GM19324 (cell line): ENCODE results near the gene NCS1.
"Not testable (repeated sequence)": the region's sequence is repeated elsewhere in the genome, so short reads cannot be mapped to it uniquely, and the experiment has no call there.

Experiments used
- ATAC-seq: cut with Tn5 transposase; IDR thresholded peaks from one replicate; pipeline ENCODE4 v1.9.1; 2021; ENCODE audit warnings: mild to moderate bottlenecking, moderate library complexity; ENCODE audit not compliant: unreplicated experiment, low FRiP score

NCS1 gene

GRCh38 chr9:130256644-130257043 is 84.4 kb downstream of the NCS1 start:
- no peak for ATAC-seq

DNA sequence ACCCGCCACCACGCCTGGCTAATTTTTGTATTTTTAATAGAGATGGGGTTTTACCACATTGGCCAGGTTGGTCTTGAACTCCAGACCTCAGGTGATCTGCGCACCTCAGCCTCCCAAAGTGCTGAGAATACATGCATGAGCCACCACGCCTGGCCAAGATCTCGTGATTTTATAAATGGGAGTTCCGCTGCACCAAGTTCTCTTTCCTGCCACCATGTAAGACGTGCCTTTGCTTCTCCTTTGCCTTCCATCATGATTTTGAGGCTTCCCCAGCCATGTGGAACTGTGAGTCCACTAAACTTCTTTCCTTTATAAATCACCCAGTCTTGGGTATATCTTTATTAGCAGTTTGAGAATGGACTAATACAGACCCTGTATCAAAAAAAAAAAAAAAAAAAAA is 85.9 kb downstream of the NCS1 start:
- ATAC-seq, result not testable (repeated sequence)

DNA sequence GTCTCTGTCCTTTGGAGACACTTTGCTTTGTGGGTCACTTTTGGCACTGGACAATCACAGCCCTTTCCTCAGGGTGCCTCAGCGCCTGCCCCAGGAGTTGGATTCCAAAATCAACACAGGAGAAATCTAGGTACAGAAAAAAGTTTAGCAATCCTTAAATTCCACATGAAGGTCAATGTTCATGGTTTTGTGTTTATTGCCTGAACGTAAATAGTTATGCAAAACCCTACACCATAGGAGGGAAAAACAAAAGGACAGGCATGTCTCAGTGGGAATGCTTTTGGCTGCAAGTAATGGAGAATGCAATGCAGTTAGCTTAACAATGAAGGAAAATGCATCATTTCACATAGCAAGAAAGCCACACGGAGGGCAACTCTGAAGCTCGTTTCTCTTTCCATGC is 86.8 kb downstream of the NCS1 start:
- no peak for ATAC-seq

DNA sequence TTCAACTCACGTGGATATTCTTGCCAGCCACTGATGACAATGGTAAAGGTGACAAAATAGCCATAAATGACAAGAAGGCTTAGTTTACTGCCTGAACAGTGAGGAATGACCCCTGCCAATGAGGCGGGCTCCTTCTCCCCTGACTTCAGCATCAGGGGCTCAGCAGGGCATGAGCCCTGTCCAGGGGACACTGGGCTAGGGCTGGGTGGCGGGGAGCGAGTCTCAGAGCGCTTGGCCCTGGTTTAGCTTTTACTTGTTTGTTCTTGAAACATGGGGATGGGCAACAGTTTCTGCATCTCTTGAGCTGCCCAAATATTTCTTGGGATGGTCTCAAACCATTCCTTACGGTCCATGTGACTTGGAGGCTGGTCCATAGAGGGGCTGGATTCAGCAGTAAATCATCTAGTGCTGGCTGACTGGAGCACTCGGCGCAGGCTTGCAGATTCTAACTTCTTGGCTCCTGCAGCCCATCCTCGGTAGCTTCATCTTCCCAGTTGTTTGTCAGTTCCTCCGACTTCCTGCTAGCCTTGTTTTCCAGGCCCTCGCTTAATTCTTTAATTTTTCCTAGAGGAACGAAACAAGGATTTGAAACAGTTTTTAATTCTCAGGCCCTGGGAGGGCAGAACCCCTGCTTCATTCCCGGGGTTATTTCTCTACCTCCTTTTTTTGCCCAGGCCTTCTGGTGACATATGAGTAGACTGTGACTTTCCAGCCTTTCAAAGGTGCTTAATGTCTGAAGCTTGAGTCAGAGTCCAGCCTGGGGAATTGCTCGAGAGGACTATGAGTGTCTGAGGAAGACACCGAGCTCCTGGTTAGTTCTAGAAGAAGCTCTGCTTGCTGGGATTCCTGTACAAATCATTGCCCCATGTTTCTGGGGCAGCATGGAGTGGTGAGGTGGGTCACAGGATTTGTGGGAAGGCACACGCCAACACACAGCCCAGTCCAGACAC is 88.9 kb downstream of the NCS1 start:
- ATAC-seq, result no peak

GRCh38 chr9:130262061-130262745 is 90.0 kb downstream of the NCS1 start:
- no peak for ATAC-seq

- ATAC-seq, result no peak
These were observed 90.6 kb downstream of the NCS1 start for GRCh38 chr9:130262771-130263170.

GRCh38 chr9:130263601-130264413 is 91.6 kb downstream of the NCS1 start:
- ATAC-seq, result no peak

GRCh38 chr9:130264414-130265350 is 92.5 kb downstream of the NCS1 start:
- no peak for ATAC-seq

DNA sequence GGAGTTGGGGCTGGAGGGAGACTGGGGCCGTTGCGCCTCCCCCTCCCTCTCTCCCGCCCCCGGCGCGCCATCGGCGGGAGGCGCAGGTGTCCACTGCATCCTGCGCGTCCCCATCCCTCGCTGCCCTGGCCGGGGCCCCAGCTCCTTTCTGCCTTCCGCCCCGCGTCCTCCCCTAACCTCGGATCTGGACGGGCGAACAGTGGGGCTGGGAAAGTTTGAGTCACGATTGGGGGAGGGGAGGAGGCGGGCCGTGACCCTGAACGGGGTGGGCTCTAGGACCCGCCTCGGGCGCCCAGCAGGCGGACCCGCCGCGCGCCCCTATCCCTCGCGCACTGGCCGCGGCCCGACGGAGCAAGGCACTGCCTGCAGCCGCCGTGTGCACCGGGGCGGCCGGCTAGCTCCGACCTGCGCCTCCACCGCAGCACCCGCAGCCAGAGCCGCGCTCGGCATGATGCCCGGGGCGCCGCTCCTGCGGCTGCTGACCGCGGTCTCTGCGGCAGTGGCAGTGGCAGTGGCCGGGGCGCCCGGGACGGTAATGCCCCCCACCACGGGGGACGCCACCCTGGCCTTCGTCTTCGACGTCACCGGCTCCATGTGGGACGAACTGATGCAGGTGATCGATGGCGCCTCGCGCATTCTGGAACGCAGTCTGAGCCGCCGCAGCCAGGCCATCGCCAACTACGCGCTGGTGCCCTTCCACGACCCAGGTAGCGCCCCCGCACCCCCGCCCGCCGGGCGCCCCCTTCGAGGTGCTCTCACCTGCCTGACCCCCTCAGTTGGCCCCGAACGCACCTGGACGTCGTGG is 93.4 kb downstream of the NCS1 start, which contains the start of gene HMCN2:
TSS of gene HMCN2 (plus strand) at position 330 of the 805 bp plus-strand sequence. CDS start at position 449, 119 bp downstream.
- ATAC-seq, result no peak

DNA sequence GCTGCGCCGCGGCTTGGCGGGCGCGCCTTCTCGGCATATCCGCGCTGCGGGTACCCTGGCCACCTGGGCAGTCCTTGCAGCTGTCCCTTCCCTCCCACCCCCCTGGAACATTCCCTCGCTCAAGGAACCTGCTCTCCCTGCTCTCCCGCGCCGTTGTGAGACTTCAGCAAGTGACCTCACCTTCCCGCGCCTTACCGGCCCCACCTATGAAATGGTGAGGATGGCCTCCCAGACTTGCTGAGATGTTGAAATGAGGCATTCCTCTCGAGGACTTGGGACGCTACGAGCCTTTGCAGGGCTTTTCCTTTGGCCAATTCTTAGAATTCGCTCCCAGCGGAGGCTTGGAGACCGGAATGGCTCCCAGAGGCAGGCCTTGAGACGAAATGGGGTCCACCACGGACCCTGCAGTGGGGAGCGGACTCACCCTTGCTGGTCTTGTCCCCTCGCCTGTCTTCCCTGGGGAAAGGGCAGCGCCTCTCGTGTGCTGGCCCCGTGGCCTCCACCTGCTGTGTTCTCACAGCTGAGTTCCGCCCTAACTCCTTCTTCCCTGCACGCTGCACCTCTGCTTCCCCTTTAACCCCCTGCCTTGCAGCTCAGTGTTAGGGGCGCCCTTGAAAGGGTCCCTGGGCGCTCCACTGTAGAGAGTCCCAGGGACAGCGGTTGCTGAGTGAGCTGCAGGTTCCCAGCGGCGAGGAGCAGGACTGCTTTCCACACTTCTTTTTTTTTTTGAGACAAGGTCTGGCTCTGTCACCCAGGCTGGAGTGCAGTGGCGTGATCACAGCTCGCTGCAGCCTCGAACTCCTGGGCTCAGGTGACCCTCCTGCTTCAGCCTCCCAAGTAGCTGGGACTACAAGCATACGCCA is 94.3 kb downstream of the NCS1 start:
- no peak for ATAC-seq

- ATAC-seq, result no peak
These were observed 95.7 kb downstream of the NCS1 start for GRCh38 chr9:130267930-130268329.

DNA sequence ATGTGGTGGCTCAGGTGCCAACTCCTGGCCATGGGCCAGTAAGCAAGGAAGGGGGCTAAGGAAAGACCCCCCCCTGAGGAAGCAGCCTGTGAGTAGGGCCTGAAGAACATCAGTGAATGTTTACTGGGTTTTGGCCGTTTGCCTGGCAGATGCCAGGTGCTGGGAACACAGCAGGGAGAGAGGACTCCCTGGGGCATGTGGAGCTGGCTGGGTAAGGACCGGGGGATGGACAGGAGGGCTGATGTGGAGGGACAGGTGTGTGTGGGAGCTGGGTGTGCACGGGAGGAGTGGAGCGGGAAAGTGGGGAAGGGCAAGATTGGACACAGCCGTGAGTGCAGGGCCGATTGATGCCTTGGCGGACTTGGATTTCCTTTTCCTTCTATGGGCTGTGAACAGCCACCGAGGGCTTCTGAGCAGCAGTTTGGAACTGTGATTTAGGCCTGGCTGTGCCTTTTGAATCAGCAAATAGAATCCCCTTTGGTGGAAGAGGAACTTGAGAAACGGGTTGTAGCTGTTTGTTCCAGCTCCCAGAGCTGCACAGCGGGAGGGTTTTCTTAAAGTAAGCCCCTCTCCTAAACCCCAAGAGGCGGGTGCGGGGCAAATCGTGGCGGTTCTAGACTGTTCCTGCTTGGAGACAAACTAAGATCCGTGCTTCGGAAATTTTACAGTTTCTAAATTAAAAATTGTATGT is 96.5 kb downstream of the NCS1 start:
- ATAC-seq, result no peak

- no peak for ATAC-seq
These were observed 99.3 kb downstream of the NCS1 start for GRCh38 chr9:130271473-130271872.

GRCh38 chr9:130275156-130275555 is 103.0 kb downstream of the NCS1 start:
- ATAC-seq, result no peak

- ATAC-seq, result no peak
These were observed 103.9 kb downstream of the NCS1 start for GRCh38 chr9:130276121-130276520.

DNA sequence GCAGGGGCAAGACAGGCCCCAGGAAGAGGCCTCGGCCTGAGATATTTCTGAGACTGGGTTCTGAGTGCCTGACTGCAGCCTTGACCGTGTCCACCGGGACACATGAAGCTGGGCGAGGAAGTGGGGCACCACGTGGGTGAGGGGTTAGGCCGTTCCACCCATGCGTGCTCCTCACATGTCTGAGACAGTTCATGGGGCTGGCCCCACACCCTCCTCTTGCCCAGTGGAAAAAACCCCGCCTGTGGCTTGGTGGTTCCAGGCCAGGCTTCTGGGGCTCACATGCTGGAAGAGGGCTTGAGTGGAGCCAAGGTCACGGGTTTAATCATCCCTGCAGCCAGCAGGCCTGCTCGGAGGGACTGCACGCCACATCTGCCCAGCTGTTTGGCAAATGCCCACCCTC is 104.8 kb downstream of the NCS1 start:
- no peak for ATAC-seq

DNA sequence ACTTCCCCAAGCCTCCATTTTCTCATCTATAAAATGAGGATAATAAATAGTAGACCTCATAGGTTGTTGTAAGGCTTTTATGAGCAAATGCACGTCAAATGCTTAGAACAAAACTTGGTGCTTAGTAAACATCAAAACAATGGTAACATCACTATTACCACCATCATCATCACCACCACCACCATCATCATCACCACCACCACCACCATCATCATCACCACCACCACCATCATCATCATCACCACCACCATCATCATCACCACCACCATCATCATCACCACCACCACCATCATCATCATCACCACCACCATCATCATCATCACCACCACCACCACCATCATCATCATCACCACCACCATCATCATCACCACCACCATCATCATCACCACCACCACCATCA is 105.3 kb downstream of the NCS1 start:
- not testable (repeated sequence) for ATAC-seq
